ENCODE results near the gene APH1B. TPM values are rescaled to one million over a fixed set of nuclear protein-coding genes. Genes with fewer than 3 reads are reported as not detected.

Gene APH1B
- total and polyA plus RNA-seq, 4 donors: 2.0 to 10.6 (median 4.6) TPM

- WGBS: 94% methylated on average over 5 of the region's 5 CpGs
- peaks cover 0 to 5% (median 0%) of the 10 kb centered on the region in 4 donors for H3K36me3 ChIP-seq (ENCODE audit: control insufficient read depth in 4 of 4, insufficient read depth in 3 of 4, low read depth in 1 of 4, low read length in 3 of 4)
- DNase-seq (ENCODE audit: low spot score): no peak
- no peaks in the 10 kb centered on the region for H3K27me3 ChIP-seq (ENCODE audit: control insufficient read depth in 4 of 4, insufficient read depth in 4 of 4, low read length in 3 of 4)
- no peak for TF ChIP-seq ATF3 (IDR thresholded peaks at IDR 0.05)
- no peak for TF ChIP-seq EGR1 (IDR thresholded peaks at IDR 0.05; ENCODE audit: low read depth in 2 of 2)
- TF ChIP-seq, protein P1, sequence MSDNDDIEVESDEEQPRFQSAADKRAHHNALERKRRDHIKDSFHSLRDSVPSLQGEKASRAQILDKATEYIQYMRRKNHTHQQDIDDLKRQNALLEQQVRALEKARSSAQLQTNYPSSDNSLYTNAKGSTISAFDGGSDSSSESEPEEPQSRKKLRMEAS (IDR thresholded peaks at IDR 0.05): no peak
- TF ChIP-seq JUND (IDR thresholded peaks at IDR 0.05): no peak
- TF ChIP-seq HNF4A (conservative IDR thresholded peaks at IDR 0.05): no peak
- no peak for TF ChIP-seq SP1 (IDR thresholded peaks at IDR 0.05)
- TF ChIP-seq, protein P2, sequence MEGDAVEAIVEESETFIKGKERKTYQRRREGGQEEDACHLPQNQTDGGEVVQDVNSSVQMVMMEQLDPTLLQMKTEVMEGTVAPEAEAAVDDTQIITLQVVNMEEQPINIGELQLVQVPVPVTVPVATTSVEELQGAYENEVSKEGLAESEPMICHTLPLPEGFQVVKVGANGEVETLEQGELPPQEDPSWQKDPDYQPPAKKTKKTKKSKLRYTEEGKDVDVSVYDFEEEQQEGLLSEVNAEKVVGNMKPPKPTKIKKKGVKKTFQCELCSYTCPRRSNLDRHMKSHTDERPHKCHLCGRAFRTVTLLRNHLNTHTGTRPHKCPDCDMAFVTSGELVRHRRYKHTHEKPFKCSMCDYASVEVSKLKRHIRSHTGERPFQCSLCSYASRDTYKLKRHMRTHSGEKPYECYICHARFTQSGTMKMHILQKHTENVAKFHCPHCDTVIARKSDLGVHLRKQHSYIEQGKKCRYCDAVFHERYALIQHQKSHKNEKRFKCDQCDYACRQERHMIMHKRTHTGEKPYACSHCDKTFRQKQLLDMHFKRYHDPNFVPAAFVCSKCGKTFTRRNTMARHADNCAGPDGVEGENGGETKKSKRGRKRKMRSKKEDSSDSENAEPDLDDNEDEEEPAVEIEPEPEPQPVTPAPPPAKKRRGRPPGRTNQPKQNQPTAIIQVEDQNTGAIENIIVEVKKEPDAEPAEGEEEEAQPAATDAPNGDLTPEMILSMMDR (IDR thresholded peaks at IDR 0.05; ENCODE audit: low read depth, low read length, missing input control): no peak
- TF ChIP-seq FOXA2 (IDR thresholded peaks at IDR 0.05): no peak
- no peak for TF ChIP-seq GABPA (IDR thresholded peaks at IDR 0.05 in 1 of 2, conservative IDR thresholded peaks at IDR 0.05 in 1 of 2)
- no peak for TF ChIP-seq HNF4G (IDR thresholded peaks at IDR 0.05)
- no peak for TF ChIP-seq FOXA1 (IDR thresholded peaks at IDR 0.05)
- TF ChIP-seq, protein P3, sequence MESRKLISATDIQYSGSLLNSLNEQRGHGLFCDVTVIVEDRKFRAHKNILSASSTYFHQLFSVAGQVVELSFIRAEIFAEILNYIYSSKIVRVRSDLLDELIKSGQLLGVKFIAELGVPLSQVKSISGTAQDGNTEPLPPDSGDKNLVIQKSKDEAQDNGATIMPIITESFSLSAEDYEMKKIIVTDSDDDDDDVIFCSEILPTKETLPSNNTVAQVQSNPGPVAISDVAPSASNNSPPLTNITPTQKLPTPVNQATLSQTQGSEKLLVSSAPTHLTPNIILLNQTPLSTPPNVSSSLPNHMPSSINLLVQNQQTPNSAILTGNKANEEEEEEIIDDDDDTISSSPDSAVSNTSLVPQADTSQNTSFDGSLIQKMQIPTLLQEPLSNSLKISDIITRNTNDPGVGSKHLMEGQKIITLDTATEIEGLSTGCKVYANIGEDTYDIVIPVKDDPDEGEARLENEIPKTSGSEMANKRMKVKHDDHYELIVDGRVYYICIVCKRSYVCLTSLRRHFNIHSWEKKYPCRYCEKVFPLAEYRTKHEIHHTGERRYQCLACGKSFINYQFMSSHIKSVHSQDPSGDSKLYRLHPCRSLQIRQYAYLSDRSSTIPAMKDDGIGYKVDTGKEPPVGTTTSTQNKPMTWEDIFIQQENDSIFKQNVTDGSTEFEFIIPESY (IDR thresholded peaks at IDR 0.05): no peak
- no peak for TF ChIP-seq REST (IDR thresholded peaks at IDR 0.05)
- no peak for TF ChIP-seq NR2F2 (IDR thresholded peaks at IDR 0.05)
- peaks cover 1 to 11% (median 8%) of the 10 kb centered on the region in 4 donors for H3K4me1 ChIP-seq (ENCODE audit: control insufficient read depth in 4 of 4, insufficient read depth in 4 of 4, low read length in 3 of 4)
- no peak overlapping the region for H3K4me3 ChIP-seq (ENCODE audit: low read depth in 1 of 3, low read length in 3 of 3)
- no peaks in the 10 kb centered on the region for H3K9me3 ChIP-seq (ENCODE audit: control insufficient read depth in 4 of 4, low read length in 3 of 4)
- H3K27ac ChIP-seq (ENCODE audit: low read depth in 1 of 2, low read length in 2 of 2): no peak overlapping the region
- H3K9ac ChIP-seq (ENCODE audit: low read depth in 1 of 2, low read length in 2 of 2): no peak overlapping the region
Observed at GRCh38 chr15:63305260-63305659, 27.9 kb downstream of the APH1B start.

DNA sequence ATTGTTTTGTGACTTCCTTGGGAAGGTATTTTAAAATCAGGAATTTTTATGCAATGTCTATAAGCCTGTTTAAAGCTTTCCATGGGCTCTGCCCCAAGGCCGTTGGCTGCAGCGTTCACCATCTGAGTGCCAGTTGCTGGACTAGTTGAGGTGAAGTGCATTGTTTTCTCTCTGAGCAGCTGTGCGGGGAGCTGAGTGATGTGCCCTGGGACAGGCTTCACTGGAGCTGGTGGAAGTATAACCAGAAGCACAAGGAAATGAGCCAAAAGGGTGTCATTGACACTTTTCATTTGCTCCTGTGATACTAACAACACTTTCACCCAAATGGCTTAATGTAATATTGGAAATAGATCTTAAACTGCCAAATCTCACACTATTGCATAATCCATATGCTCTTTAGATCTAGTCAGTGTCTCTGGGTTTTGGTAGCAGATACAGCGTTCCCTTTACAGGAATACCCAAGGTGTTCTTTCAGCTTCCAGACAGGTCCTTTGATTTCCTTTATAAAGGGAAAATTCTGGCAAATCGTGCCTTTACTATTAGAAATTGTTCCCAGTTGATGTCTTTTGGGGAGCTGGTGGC lies 29.2 kb downstream of the APH1B start:
- 43% methylated on average over 5 of the region's 5 CpGs for WGBS
- Histone ChIP-seq H3K36me3 (ENCODE audit: control insufficient read depth in 4 of 4, insufficient read depth in 3 of 4, low read depth in 1 of 4, low read length in 3 of 4) (peaks cover 0 to 3% (median 0%) of the 10 kb centered on the region in 4 donors), H3K27me3 (ENCODE audit: control insufficient read depth in 4 of 4, insufficient read depth in 4 of 4, low read length in 3 of 4) (no peaks in the 10 kb centered on the region), H3K27ac (ENCODE audit: low read depth in 1 of 2, low read length in 2 of 2) (no peak overlapping the region), H3K4me3 (ENCODE audit: low read depth in 1 of 3, low read length in 3 of 3) (no peak overlapping the region), H3K4me1 (ENCODE audit: control insufficient read depth in 4 of 4, insufficient read depth in 4 of 4, low read length in 3 of 4) (peaks cover 1 to 11% (median 8%) of the 10 kb centered on the region in 4 donors), H3K9me3 (ENCODE audit: control insufficient read depth in 4 of 4, low read length in 3 of 4) (no peaks in the 10 kb centered on the region), H3K9ac (ENCODE audit: low read depth in 1 of 2, low read length in 2 of 2) (no peak overlapping the region)
- no peak for DNase-seq (ENCODE audit: low spot score)
- TF ChIP-seq SP1 (IDR thresholded peaks at IDR 0.05) (no peak), EGR1 (IDR thresholded peaks at IDR 0.05; ENCODE audit: low read depth in 2 of 2) (no peak), RXRA (IDR thresholded peaks at IDR 0.05) (peak; percentile 35 to 47), FOXA2 (IDR thresholded peaks at IDR 0.05) (no peak), FOXA1 (IDR thresholded peaks at IDR 0.05) (no peak), REST (IDR thresholded peaks at IDR 0.05) (no peak), HNF4G (IDR thresholded peaks at IDR 0.05) (no peak), JUND (IDR thresholded peaks at IDR 0.05) (no peak), GABPA (IDR thresholded peaks at IDR 0.05 in 1 of 2, conservative IDR thresholded peaks at IDR 0.05 in 1 of 2) (no peak), RAD21 (IDR thresholded peaks at IDR 0.05) (peak in 1 of 2 donors; percentile 8), NR2F2 (IDR thresholded peaks at IDR 0.05) (no peak)
- TF ChIP-seq, protein P2 (IDR thresholded peaks at IDR 0.05; ENCODE audit: low read depth, low read length, missing input control): no peak
